Mucosa of descending colon (tissue), 3 donors: ENCODE data around the gene PANX2. TPM values are rescaled to one million over a fixed set of nuclear protein-coding genes. Genes with fewer than 3 reads are reported as not detected.

Experiments
- ATAC-seq: fragments of 200-7000 bp; cut with Tn5 transposase; one replicate; pipeline ENCODE4 v1.9.1; 2020; ENCODE audit warnings: mild to moderate bottlenecking, moderate library complexity
- DNase-seq, 3 donors: peaks; one replicate each; pipeline ENCODE4 v3.0.0-alpha.2; 2020
- H3K36me3 ChIP-seq: fragments of 200-600 bp; one replicate; pipeline ENCODE4 v1.8.0; 2021; ENCODE audit warnings: low read depth, mild to moderate bottlenecking
- H3K4me1 ChIP-seq: fragments of 200-600 bp; one replicate; pipeline ENCODE4 v1.8.0; 2021; ENCODE audit warnings: low read depth, mild to moderate bottlenecking
- H3K4me3 ChIP-seq: fragments of 200-600 bp; one replicate; pipeline ENCODE4 v1.8.0; 2021; ENCODE audit warnings: mild to moderate bottlenecking
- H3K9me3 ChIP-seq: fragments of 200-600 bp; one replicate; pipeline ENCODE4 v1.8.0; 2021; ENCODE audit warnings: mild to moderate bottlenecking
- intact Hi-C, 2 donors: fragments of 100-400 bp; cut with DNase I in 1 of 2; cut with micrococcal nuclease in 1 of 2; formaldehyde crosslinking; loops; one replicate each; pipeline versions ENCODE4 v1.11.0 to v1.11.1; 2022; cut with DNase I, micrococcal nuclease
- total RNA-seq, 3 donors: library from RNA; stranded (reverse); fragmentation: NEBNext Ultra II Directional in 2 of 3; extraction: Animal tissue kit (Norgen Biotek cat#: 25700) in 2 of 3; gene quantifications; one replicate each; pipeline versions ENCODE4 v1.2.1 to v1.2.4, GENCODE V29; 2021 to 2023
- TF ChIP-seq, protein P1 (sequence below): fragments of 200-600 bp; IDR thresholded peaks from one replicate; pipeline ENCODE4 v1.8.0; 2022; ENCODE audit warnings: antibody characterized with exemption, mild to moderate bottlenecking
- donor health status: DM: no; HTN: no; CAD: no; lungs with moderate emphysema.
- donor health status: DM: no; HTN: no; CAD: no.
- donor health status: DM: no; HTN: yes; CAD: no.

Gene PANX2
- total RNA-seq, 3 donors from 2014 or later, result 0.44 TPM; not detected in 2

DNA sequence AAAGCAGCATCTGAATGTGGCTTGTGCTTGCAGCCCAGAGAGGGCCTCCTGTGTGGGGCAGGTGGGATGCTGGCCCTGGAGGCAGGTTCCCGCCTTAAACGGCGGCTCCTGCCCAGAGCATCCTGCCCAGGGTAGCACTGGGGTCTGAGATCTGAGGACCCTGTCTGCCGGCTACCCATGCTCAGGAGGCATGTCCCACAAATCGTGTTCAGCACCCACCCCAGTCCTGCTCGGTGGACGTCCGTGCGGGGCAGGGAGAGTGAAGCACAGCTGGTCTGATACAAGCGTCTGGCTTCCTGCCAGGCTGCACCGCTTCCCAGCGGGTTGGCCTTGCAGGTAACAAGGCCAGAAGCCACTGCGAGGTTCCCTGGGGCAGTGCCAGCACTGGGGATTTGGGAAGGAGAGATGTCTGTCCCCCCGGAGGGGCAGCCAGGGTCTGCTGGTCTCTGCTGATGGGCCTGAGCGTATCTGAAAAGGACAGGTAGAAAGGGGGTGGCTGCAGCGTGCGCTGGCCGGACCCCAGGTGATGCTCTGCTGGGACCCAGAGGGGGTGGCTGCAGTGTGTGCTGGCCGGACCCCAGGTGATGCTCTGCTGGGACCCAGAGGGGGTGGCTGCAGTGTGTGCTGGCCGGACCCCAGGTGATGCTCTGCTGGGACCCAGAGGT lies 18.8 kb downstream of the PANX2 start:
- H3K9me3 ChIP-seq, result no peaks in the 10 kb centered on the region
- no peak overlapping the region for H3K4me3 ChIP-seq
- TF ChIP-seq, protein P1, sequence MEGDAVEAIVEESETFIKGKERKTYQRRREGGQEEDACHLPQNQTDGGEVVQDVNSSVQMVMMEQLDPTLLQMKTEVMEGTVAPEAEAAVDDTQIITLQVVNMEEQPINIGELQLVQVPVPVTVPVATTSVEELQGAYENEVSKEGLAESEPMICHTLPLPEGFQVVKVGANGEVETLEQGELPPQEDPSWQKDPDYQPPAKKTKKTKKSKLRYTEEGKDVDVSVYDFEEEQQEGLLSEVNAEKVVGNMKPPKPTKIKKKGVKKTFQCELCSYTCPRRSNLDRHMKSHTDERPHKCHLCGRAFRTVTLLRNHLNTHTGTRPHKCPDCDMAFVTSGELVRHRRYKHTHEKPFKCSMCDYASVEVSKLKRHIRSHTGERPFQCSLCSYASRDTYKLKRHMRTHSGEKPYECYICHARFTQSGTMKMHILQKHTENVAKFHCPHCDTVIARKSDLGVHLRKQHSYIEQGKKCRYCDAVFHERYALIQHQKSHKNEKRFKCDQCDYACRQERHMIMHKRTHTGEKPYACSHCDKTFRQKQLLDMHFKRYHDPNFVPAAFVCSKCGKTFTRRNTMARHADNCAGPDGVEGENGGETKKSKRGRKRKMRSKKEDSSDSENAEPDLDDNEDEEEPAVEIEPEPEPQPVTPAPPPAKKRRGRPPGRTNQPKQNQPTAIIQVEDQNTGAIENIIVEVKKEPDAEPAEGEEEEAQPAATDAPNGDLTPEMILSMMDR, result no peak
- intact Hi-C loops, result no loop called here
- H3K36me3 ChIP-seq, result no peaks in the 10 kb centered on the region
- ATAC-seq, result no peak
- H3K4me1 ChIP-seq, result peaks cover 51% of the 10 kb centered on the region
- peak; percentile 53 to 86 (median 63) for DNase-seq

- Histone ChIP-seq H3K4me3 (no peak overlapping the region), H3K4me1 (peaks cover 47% of the 10 kb centered on the region), H3K9me3 (no peaks in the 10 kb centered on the region), H3K36me3 (no peaks in the 10 kb centered on the region)
- DNase-seq, result no peak
- intact Hi-C loops, result no loop called here
- TF ChIP-seq, protein P1, result no peak
- peak; percentile 33 for ATAC-seq
These were observed 19.3 kb downstream of the PANX2 start for GRCh38 chr22:50189849-50190181.

GRCh38 chr22:50190182-50190940 lies 19.8 kb downstream of the PANX2 start:
- Histone ChIP-seq H3K4me1 (peaks cover 46% of the 10 kb centered on the region), H3K4me3 (peak overlapping the region; percentile 30), H3K9me3 (no peaks in the 10 kb centered on the region), H3K36me3 (no peaks in the 10 kb centered on the region)
- intact Hi-C loops, result no loop called here
- DNase-seq, result peak; percentile 90 to 93 (median 93)
- TF ChIP-seq, protein P1, result peak; percentile 56
- peak; percentile 79 for ATAC-seq

DNA sequence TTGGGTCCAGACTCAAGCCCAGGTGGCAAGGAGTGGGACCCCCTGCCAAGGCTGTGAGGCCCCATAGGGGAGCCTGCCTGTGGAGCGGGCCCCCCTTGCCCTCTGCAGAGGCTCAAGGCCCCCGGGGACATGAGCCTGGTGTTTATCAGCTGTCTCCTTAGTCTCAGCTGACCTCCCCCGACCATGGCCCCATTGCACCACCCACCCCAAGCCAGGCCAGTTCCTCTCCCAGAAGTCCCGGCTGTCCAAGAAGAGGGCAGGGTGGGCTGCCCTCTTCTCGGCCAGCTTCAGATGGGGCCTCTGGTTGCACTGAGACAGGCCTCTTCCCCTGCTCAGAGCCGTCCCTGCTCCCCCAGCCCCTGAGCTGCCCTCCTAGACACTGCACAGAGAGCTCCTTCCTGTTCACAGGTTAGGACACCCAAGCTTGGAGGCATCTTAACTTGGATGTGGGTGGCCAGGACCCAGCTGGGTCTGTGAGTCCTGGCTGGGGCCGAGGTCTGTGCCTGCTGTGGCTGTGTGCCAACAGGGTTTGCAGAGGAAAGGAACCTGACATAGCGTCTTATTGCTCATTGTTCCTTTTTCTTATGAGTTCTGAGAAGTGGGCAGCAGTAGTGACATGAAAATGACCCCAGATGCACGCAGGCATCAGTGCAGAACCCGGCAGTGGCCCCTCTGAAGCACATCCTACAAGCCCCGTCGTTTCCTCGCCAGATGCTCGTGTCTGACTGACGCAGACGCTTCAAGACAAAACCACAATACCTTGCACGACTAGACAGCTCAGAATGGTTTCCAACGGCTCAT lies 20.6 kb downstream of the PANX2 start:
- H3K4me1 ChIP-seq, result peaks cover 45% of the 10 kb centered on the region
- peak; percentile 8 for ATAC-seq
- no peaks in the 10 kb centered on the region for H3K9me3 ChIP-seq
- peak overlapping the region; percentile 30 for H3K4me3 ChIP-seq
- H3K36me3 ChIP-seq, result no peaks in the 10 kb centered on the region
- intact Hi-C loops, result no loop called here
- DNase-seq, result peak; percentile 51 to 84 (median 61)
- TF ChIP-seq, protein P1, result no peak

GRCh38 chr22:50192436-50193204 lies 22.1 kb downstream of the PANX2 start:
- Histone ChIP-seq H3K36me3 (no peaks in the 10 kb centered on the region), H3K9me3 (no peaks in the 10 kb centered on the region), H3K4me3 (no peak overlapping the region), H3K4me1 (peaks cover 35% of the 10 kb centered on the region)
- intact Hi-C loops, result no loop called here
- TF ChIP-seq, protein P1, result no peak
- DNase-seq, result peak in 2 of 3 donors; percentile 70 to 80
- no peak for ATAC-seq
